GM21447 (cell line): ENCODE data around the gene SAPCD1.
A peak's percentile ranks its signal among the peaks of the same experiment; 100 is the strongest.
"Not testable (repeated sequence)": the region's sequence is repeated elsewhere in the genome, so short reads cannot be mapped to it uniquely, and the experiment has no call there.

Experiments
- ATAC-seq: cut with Tn5 transposase; IDR thresholded peaks from one replicate; pipeline ENCODE4 v1.9.1; 2021; ENCODE audit not compliant: unreplicated experiment

SAPCD1 gene

DNA sequence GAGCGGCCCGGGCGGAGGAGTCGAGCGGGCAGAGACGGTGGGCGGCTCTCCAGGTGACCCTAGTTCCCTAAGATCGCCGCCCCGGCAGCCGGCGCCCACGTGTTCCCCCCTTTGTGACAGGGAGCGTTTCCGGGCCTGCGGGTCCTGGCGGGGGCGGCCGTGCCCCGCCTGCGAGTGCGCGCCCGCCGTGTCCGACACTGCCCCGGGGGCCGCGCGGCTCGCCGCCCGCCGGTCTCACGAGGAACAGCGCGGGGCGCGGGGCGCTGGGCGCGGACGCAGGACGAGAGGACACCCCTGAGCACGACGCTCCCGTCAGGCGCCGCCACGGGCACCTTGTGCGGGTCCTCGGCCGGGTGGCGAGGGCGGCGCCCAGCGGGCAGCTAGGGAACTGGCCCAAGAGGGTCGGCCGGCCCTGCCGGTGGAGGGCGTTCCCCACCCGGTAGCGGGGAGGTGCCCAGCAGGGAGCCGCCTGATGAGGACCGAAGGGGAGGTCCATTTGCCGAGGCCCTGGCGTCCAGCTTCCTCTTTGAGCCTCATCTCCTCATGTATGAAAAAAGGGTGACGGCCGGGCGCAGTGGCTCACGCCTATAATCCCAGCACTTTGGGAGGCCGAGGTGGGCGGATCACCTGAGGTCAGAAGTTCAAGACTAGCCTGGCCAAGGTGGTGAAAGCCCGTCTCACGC, 33.3 kb downstream of the SAPCD1 start, which contains the start of gene VARS1:
VARS1 (minus strand) TSS at position 137 of the 683 bp plus-strand sequence. CDS start 535 bp downstream, outside the sequence.
- peak; percentile 75 for ATAC-seq

DNA sequence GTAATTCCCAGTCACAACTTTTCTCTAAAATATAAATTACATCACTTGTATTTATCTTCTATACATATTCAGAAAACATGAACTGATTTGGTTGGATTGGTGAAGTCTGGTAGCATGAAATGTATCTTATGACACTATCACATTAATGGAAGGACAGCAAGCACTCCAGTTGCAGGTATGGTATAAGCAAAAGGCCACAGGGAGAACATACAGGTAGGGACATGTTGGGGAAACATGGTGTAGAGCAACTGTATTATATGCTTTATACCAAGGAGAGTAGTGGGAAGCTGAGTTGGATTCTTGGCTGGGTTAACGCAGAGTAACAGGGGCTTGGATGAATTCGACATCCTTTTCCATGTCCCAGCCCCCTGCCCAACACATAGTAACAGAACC, 34.5 kb downstream of the SAPCD1 start:
- no peak for ATAC-seq

DNA sequence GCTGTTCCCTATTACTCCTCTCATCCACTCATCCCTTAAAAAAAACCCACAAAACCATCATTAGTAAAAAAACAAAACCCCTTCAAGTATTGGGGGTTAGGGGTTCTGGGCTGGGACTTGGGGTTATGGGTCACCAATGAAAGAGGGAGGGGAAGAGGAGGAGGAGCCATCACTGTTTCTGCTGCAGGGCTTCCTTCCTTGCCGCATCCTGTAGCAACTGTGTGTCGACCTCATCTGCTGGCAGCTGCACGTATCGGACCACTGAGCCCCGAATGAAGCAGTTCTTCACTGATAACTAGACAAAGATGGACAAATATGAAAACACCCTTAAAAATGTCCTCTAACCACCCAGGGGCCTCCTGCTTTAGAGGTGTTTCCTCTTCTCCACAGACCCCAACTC, 35.1 kb downstream of the SAPCD1 start:
- ATAC-seq = no peak

DNA sequence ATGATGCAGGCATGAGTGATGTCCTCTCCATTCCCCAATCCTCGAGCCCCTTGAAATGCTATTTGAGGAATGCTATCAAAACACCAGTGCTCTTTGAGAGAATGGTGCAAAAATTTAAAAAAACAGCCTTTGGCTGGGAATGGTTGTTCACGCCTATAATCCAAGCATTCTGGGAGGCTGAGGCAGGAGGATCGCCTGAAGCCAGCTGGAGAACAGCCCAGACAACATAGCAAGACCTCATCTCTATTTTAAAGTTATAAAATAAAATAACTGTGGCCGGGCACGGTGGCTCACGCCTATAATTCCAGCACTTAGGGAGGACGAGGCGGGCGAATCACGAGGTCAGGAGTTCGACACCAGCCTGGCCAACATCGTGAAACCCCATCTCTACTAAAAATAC, 37.3 kb downstream of the SAPCD1 start:
- no peak for ATAC-seq

DNA sequence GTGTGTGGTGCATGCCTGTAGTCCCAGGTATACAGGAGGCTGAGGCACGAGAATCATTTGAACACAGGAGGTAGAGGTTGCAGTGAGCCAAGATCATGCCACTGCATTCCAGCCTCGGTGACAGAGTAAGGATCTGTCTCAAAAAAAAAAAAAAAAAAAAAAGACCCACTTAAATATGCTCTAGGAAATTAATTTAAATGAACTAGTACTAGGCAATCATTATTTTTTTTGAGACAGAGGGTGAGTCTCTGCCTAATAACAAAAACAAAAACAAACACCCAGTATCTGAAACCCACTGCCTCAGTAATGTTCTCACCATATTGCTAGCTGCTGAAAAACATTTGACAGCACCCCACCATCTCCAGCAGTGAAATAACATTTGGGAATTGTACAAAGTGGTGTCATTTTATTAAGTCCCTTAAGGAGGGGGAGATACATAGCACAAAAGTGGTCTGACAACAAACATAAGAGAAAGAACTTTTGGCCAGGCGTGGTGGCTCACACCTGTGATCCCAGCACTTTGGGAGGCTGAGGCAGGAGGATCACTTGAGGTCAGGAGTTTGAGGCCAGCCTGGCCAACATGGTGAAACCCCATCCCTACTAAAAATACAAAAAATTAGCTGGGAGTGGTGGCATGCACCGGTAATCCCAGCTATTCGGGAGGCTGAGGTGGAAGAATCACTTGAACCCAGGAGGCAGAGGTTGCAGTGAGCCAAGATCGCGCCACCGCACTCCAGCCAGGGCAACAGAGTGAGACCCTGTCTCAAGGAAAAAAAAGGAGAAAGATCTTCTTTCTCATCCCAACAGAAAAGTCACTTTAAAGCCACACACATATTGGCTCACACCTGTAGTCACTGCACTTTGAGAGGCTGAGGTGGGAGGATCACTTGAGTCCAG, 38.8 kb downstream of the SAPCD1 start:
- ATAC-seq = not testable (repeated sequence)

DNA sequence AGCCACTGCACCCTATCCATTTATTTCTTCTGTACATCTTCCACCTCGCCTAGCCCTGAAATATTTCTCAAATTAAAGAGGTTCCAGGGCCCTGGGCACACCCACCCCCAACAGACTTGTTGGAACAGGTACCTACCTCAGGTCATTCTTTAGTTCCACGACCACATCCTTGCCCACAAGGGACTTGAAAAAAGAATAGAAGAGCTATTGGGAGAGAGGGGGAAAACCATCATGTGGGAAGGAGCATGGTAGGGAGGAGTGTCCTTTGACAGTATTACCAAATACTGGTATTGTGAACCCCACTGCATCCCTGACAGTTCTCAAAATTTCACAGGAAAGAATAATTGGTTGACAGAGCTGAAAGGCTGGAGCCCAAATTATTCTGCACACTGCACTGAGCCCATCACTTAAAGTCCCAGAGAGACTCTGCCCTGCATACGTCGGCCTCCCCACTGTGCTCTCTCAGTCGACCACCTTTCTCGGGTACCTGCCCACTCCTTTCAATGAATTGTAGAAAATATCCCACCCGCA, 43.5 kb downstream of the SAPCD1 start:
- ATAC-seq = no peak

DNA sequence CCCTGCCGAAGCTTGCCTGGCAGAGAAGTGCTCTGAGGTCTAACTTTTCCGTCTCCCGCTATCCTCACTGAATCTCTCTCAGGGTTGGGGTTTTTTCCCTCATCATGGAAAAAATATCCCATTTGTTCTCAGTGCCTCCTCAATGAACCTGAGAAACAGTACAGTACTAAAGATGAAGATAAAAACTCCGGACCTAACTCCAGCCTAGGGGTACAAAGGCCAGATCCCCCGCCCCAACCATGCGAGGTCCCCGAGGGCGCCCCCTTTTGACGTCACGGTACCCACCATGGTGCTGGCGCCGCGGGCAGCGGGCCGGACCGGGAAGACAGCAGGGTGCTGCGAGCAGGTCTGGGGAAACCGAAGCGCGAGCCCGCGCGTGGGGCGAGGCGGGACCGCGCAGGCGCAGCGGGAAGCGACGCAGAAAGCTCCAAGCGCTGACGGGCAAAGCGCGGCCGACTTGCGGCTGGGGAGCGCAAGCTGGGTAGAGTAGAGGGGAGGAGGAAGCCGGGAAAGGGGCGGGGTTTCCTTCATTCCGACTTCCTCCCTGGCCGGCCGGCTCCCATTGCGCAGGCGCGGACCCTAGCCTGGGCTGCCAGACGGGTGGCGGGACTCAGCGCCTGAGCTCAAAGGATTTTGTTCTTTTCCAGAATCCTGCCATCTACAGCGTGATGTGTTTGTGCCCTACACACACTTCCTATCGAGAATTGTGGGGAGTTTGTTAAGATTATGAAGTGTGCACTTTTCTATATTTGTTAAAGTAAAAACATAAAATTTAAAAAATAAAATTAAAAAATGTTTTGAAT, 44.2 kb downstream of the SAPCD1 start, which contains the start of gene LSM2:
LSM2 (minus strand) TSS at position 497 of the 803 bp plus-strand sequence; CDS start at position 288, 209 bp downstream.
- peak; percentile 82 for ATAC-seq

DNA sequence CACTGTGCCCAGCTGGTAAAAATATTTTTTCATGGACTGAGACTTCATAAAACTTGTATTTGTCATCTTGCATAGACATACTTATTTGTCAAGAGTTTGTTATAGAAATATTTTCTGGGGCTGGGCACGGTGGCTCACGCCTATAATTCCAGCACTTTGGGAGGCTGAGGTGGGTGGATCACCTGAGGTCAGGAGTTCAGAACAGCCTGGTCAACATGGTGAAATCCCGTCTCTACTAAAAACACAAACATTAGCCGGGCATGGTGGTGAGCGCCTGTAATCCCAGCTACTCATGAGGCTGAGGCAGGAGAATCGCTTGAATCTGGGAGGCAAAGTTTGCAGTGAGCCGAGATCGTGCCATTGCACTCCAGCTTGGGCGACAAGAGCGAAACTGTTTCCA, 46.1 kb downstream of the SAPCD1 start:
- ATAC-seq = not testable (repeated sequence)

DNA sequence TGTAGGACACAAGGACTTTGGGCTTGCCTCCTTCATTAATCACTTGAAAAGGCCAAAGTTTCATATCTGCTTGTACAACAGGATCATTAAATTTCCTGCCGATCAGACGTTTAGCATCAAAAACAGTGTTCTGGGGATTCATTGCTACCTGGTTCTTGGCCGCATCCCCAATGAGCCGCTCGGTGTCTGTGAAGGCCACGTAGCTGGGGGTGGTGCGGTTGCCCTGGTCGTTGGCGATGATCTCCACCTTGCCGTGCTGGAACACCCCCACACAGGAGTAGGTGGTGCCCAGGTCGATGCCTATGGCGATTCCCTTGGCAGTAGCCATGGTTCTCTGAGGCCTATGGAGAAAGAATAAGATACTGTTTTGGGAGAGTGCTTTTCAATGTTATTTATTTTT, 49.2 kb downstream of the SAPCD1 start:
- no peak for ATAC-seq

DNA sequence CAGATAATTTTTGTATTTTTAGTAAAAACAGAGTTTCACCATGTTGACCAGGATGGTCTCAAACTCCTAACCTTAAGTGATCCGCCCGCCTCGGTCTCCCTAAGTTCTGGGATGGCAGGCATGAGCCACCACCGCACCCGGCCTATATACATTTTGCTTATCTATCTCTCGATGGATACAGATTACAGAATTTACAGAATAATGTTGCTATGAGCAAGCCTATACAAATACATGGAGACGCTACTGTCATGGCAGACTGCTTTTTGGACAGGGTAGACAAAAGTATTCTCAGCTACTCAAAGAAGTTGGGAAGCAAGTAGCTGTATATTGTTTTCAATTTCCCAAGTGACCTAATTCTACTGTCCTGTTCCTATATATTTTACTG, 51.0 kb downstream of the SAPCD1 start:
- no peak for ATAC-seq
